MM.1S (cell line): ENCODE data around the gene STK4.
A peak's percentile ranks its signal among the peaks of the same experiment; 100 is the strongest.

ENCODE experiments used
- DNase-seq: peaks from one replicate; pipeline ENCODE4 v3.0.0-alpha.2; 2015
- H2AFZ ChIP-seq: fragments of 300-600 bp; sonication (generic); 2 replicates; pipeline ENCODE4 v1.6.0; 2016; ENCODE audit warnings: antibody characterized with exemption, low read length
- H3F3A ChIP-seq: fragments of 300-600 bp; sonication (generic); 2 replicates; pipeline ENCODE4 v1.6.1; 2016; ENCODE audit warnings: mild to moderate bottlenecking, antibody characterized with exemption, low read length, moderate library complexity, mixed read lengths; ENCODE audit not compliant: insufficient read depth
- H3K27ac ChIP-seq: fragments of 300-600 bp; sonication (generic); 2 replicates; pipeline ENCODE4 v1.5.1; 2016; ENCODE audit warnings: mild to moderate bottlenecking, low read length
- H3K27me3 ChIP-seq: fragments of 300-600 bp; sonication (generic); replicated peaks from 2 replicates; pipeline ENCODE4 v1.6.0; 2016; ENCODE audit warnings: low read length; ENCODE audit not compliant: insufficient read depth
- H3K36me3 ChIP-seq: fragments of 300-600 bp; sonication (generic); replicated peaks from 2 replicates; pipeline ENCODE4 v1.6.1; 2016; ENCODE audit warnings: mild to moderate bottlenecking, low read length, mixed read lengths; ENCODE audit not compliant: insufficient read depth
- H3K4me1 ChIP-seq: fragments of 300-600 bp; sonication (generic); 2 replicates; pipeline ENCODE4 v1.6.1; 2016; ENCODE audit warnings: low read length, mixed read lengths
- H3K4me2 ChIP-seq: fragments of 300-600 bp; sonication (generic); 2 replicates; pipeline ENCODE4 v1.6.0; 2016; ENCODE audit warnings: low read depth, low read length
- H3K4me3 ChIP-seq: fragments of 300-600 bp; sonication (generic); 2 replicates; pipeline ENCODE4 v1.5.1; 2016; ENCODE audit warnings: low read length, mixed read lengths
- H3K79me2 ChIP-seq: fragments of 300-600 bp; sonication (generic); 2 replicates; pipeline ENCODE4 v1.6.1; 2016; ENCODE audit warnings: mixed run types, low read length, mixed read lengths
- H3K9ac ChIP-seq: fragments of 300-600 bp; sonication (generic); 2 replicates; pipeline ENCODE4 v1.6.1; 2016; ENCODE audit warnings: low read length, mixed read lengths
- H3K9me2 ChIP-seq: fragments of 300-600 bp; sonication (generic); replicated peaks from 2 replicates; pipeline ENCODE4 v1.6.1; 2016; ENCODE audit warnings: mild to moderate bottlenecking, low read length, mixed read lengths; ENCODE audit not compliant: insufficient read depth
- H3K9me3 ChIP-seq: fragments of 300-600 bp; sonication (generic); replicated peaks from 2 replicates; pipeline ENCODE4 v1.6.1; 2016; ENCODE audit warnings: mild to moderate bottlenecking, low read length, mixed read lengths; ENCODE audit not compliant: insufficient read depth
- H4K20me1 ChIP-seq: fragments of 300-600 bp; sonication (generic); 2 replicates; pipeline ENCODE4 v1.6.1; 2016; ENCODE audit warnings: mild to moderate bottlenecking, low read length, moderate library complexity, mixed read lengths; ENCODE audit not compliant: insufficient read depth
- CTCF ChIP-seq: fragments of 300-600 bp; sonication (generic); IDR thresholded peaks from 2 replicates; pipeline ENCODE4 v1.5.1; 2016; ENCODE audit warnings: antibody characterized with exemption, low read length, mixed read lengths
- EZH2 ChIP-seq: fragments of 300-600 bp; sonication (generic); optimal IDR thresholded peaks from 2 replicates; pipeline ENCODE3; 2017; ENCODE audit warnings: low read depth, mild to moderate bottlenecking, antibody characterized with exemption, low read length, mixed read lengths
- EZH2phosphoT487 ChIP-seq: fragments of 300-600 bp; sonication (generic); IDR thresholded peaks from 2 replicates; pipeline ENCODE4 v1.6.1; 2018; ENCODE audit warnings: antibody characterized with exemption, low read length

STK4 gene

GRCh38 chr20:45073221-45073620 is 106.9 kb downstream of the STK4 start:
- Histone ChIP-seq H3K4me3 (no peak overlapping the region), H3K36me3 (peaks cover 21% of the 10 kb centered on the region; the same call in 1 of the 2 replicates), H3F3A (no peaks in the 10 kb centered on the region), H3K9me2 (no peaks in the 10 kb centered on the region), H3K27me3 (no peaks in the 10 kb centered on the region), H3K27ac (no peak overlapping the region), H2AFZ (no peak overlapping the region), H3K9me3 (no peaks in the 10 kb centered on the region), H4K20me1 (no peaks in the 10 kb centered on the region), H3K4me1 (no peaks in the 10 kb centered on the region), H3K4me2 (no peak overlapping the region), H3K9ac (no peak overlapping the region), H3K79me2 (peaks cover 50% of the 10 kb centered on the region)
- TF ChIP-seq EZH2phosphoT487 (no peak), CTCF (no peak), EZH2 (no peak)
- no peak for DNase-seq

GRCh38 chr20:45077559-45077958 is 111.2 kb downstream of the STK4 start:
- Histone ChIP-seq H3K9me2 (no peaks in the 10 kb centered on the region), H2AFZ (no peak overlapping the region), H3K4me1 (no peaks in the 10 kb centered on the region), H3K27me3 (no peaks in the 10 kb centered on the region), H3F3A (no peaks in the 10 kb centered on the region), H4K20me1 (peaks cover 5% of the 10 kb centered on the region; the same call in 1 of the 2 replicates), H3K4me3 (no peak overlapping the region), H3K4me2 (no peak overlapping the region), H3K36me3 (peaks cover 18% of the 10 kb centered on the region; the same call in 1 of the 2 replicates), H3K9me3 (no peaks in the 10 kb centered on the region), H3K27ac (no peak overlapping the region), H3K9ac (no peak overlapping the region), H3K79me2 (peaks cover 14% of the 10 kb centered on the region)
- TF ChIP-seq EZH2phosphoT487 (no peak), EZH2 (no peak), CTCF (no peak)
- no peak for DNase-seq

- H3K9me3 ChIP-seq = no peaks in the 10 kb centered on the region
- no peak overlapping the region for H3K4me2 ChIP-seq
- H4K20me1 ChIP-seq = peaks cover 5% of the 10 kb centered on the region; the same call in 1 of the 2 replicates
- H3K27me3 ChIP-seq = no peaks in the 10 kb centered on the region
- TF ChIP-seq CTCF (peak; percentile 43), EZH2phosphoT487 (no peak), EZH2 (no peak)
- no peaks in the 10 kb centered on the region for H3K4me1 ChIP-seq
- H3K36me3 ChIP-seq = peaks cover 8% of the 10 kb centered on the region; the same call in 1 of the 2 replicates
- H3K79me2 ChIP-seq = no peaks in the 10 kb centered on the region
- no peak for DNase-seq
- no peak overlapping the region for H3K27ac ChIP-seq
- no peaks in the 10 kb centered on the region for H3F3A ChIP-seq
- H3K4me3 ChIP-seq = no peak overlapping the region
- H3K9me2 ChIP-seq = no peaks in the 10 kb centered on the region
- H2AFZ ChIP-seq = no peak overlapping the region
- H3K9ac ChIP-seq = no peak overlapping the region
Observed at GRCh38 chr20:45080867-45081624, 114.7 kb downstream of the STK4 start.
